Keratinocyte (primary cell): ENCODE measurements around the gene SLC35E4. TPM values are rescaled to one million over a fixed set of nuclear protein-coding genes. Genes with fewer than 3 reads are reported as not detected.

ENCODE experiments used
- DNase-seq: peaks from one replicate; pipeline ENCODE4 v3.0.0-alpha.2; 2011; ENCODE audit warnings: low read depth, missing footprints, low spot score
- FAIRE-seq: peaks from 2 replicates; lab custom pipeline; 2011; peaks lifted over from hg19 to GRCh38; lab: Jason Lieb, UNC
- H2AFZ ChIP-seq: 2 replicates; pipeline ENCODE4 v1.6.0; 2012; ENCODE audit warnings: low read length, control low read depth, inconsistent platforms; ENCODE audit not compliant: control insufficient read depth
- H3K27ac ChIP-seq: 2 replicates; pipeline ENCODE4 v1.5.1; 2011; ENCODE audit warnings: low read length; ENCODE audit not compliant: control insufficient read depth, insufficient read depth
- H3K27me3 ChIP-seq: 3 replicates; pipeline ENCODE4 v1.6.0; 2011; ENCODE audit warnings: low read length; ENCODE audit not compliant: control insufficient read depth, insufficient read depth; ENCODE audit errors: extremely low read depth
- H3K36me3 ChIP-seq, 2 experiments: 2 replicates in 1 of 2; 3 replicates in 1 of 2; pipeline ENCODE4 v1.5.1; 2011; ENCODE audit warnings: low read length in 2 of 2, mild to moderate bottlenecking in 1 of 2; ENCODE audit not compliant: control insufficient read depth in 2 of 2, insufficient read depth in 2 of 2; ENCODE audit errors: extremely low read depth in 1 of 2
- H3K4me1 ChIP-seq: 3 replicates; pipeline ENCODE4 v1.5.1; 2011; ENCODE audit warnings: low read length; ENCODE audit not compliant: control insufficient read depth, insufficient read depth; ENCODE audit errors: extremely low read depth
- H3K4me2 ChIP-seq: 3 replicates; pipeline ENCODE4 v1.6.0; 2011; ENCODE audit warnings: low read depth, low read length; ENCODE audit not compliant: control insufficient read depth, insufficient read depth; ENCODE audit errors: extremely low read depth
- H3K4me3 ChIP-seq, 3 experiments: fragments of 200-600 bp in 1 of 3; sonication (generic) in 1 of 3; 2 replicates in 2 of 3; 3 replicates in 1 of 3; pipeline ENCODE4 v1.5.1; 2011 to 2016; ENCODE audit warnings: low read length in 3 of 3, mild to moderate bottlenecking in 3 of 3, control low read depth in 2 of 3, inconsistent platforms in 1 of 3, low read depth in 1 of 3, mixed read lengths in 1 of 3, mixed run types in 1 of 3, moderate library complexity in 1 of 3; ENCODE audit not compliant: control insufficient read depth in 2 of 3, insufficient read depth in 2 of 3; ENCODE audit errors: extremely low read depth in 1 of 3
- H3K79me2 ChIP-seq: 2 replicates; pipeline ENCODE4 v1.6.0; 2012; ENCODE audit warnings: low read length; ENCODE audit not compliant: control insufficient read depth, insufficient read depth
- H3K9ac ChIP-seq: 3 replicates; pipeline ENCODE4 v1.6.0; 2011; ENCODE audit warnings: low read length; ENCODE audit not compliant: control insufficient read depth, insufficient read depth; ENCODE audit errors: extremely low read depth
- H3K9me1 ChIP-seq: 3 replicates; pipeline ENCODE4 v1.6.0; 2011; ENCODE audit warnings: low read length; ENCODE audit not compliant: control insufficient read depth, insufficient read depth; ENCODE audit errors: extremely low read depth
- H3K9me3 ChIP-seq: 2 replicates; pipeline ENCODE4 v1.5.1; 2012; ENCODE audit warnings: low read depth, low read length; ENCODE audit not compliant: control insufficient read depth
- H4K20me1 ChIP-seq: 3 replicates; pipeline ENCODE4 v1.6.0; 2011; ENCODE audit warnings: low read length; ENCODE audit not compliant: control insufficient read depth, insufficient read depth; ENCODE audit errors: extremely low read depth
- EZH2 ChIP-seq: IDR thresholded peaks from one replicate; pipeline ENCODE4 v1.6.1; 2012; ENCODE audit warnings: inconsistent platforms, mild to moderate bottlenecking, low read length, moderate library complexity
- dilution Hi-C: fragments of 300-500 bp; cut with MboI; formaldehyde crosslinking; loops from one replicate; pipeline ENCODE4 v1.7.0; 2020; ENCODE audit warnings: low sequenced_read_pairs; ENCODE audit not compliant: extremely low pct_ligation_motif_present
- polyA plus RNA-seq, 5 experiments: library from polyadenylated mRNA; depleted of rRNA in 3 of 5; stranded (reverse) in 3 of 5; stranded (forward) in 1 of 5; unstranded in 1 of 5; fragments of >200 nt; gene quantifications; 1 replicate in 1 of 5; 2 replicates in 3 of 5; 3 replicates in 1 of 5; pipeline versions ENCODE4 v1.2.1 to v1.2.3, GENCODE V29; 2011 to 2012; ENCODE audit warnings: missing spikeins in 2 of 5, low read depth in 1 of 5, low replicate concordance in 1 of 5
- TF ChIP-seq, protein P1 (sequence below), 3 experiments: IDR thresholded peaks in 1 of 3; conservative IDR thresholded peaks in 1 of 3; optimal IDR thresholded peaks in 1 of 3; 2 replicates in 2 of 3; 3 replicates in 1 of 3; pipeline versions ENCODE3 to v1.5.1; 2011; ENCODE audit warnings: low read length in 3 of 3, mild to moderate bottlenecking in 3 of 3, moderate library complexity in 2 of 3, control low read depth in 1 of 3, inconsistent platforms in 1 of 3; ENCODE audit not compliant: insufficient read depth in 2 of 3; ENCODE audit errors: extremely low read depth in 1 of 3

Gene SLC35E4
- polyA plus RNA-seq, 1 donor (not counting 4 experiments of a cell fraction or from before 2014, with no cell fraction given) = 2.3 TPM

DNA sequence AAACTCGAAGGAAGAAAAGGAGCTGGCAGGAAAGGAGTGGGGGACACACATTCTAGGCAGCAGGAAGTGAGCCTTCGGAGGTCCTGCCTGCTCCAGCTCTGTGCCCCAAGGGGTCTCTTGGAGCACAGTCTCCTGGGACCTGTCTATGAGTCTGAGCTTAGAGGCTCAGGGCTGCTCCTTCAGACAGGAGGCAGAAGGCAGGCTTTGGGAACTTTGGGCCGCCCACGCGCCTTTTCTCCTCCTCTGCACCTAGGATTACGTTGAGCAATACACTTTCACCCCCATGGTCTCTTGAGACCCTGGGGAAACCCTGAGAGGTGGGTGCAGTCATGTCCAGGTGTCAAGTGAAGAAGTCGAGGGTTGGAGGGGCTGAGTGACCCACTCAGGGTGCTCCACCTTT is 27.6 kb upstream of the SLC35E4 start:
- Histone ChIP-seq H3K9me1 (no peaks in the 10 kb centered on the region), H3K27ac (no peak overlapping the region), H3K9me3 (no peaks in the 10 kb centered on the region), H4K20me1 (no peaks in the 10 kb centered on the region), H2AFZ (no peak overlapping the region), H3K4me2 (no peak overlapping the region), H3K4me1 (peaks cover 28% of the 10 kb centered on the region), H3K9ac (no peak overlapping the region), H3K36me3 (no peaks in the 10 kb centered on the region), H3K27me3 (no peaks in the 10 kb centered on the region), H3K79me2 (no peaks in the 10 kb centered on the region), H3K4me3 (no peak overlapping the region)
- FAIRE-seq (no peak), DNase-seq (no peak)
- TF ChIP-seq, protein P1, sequence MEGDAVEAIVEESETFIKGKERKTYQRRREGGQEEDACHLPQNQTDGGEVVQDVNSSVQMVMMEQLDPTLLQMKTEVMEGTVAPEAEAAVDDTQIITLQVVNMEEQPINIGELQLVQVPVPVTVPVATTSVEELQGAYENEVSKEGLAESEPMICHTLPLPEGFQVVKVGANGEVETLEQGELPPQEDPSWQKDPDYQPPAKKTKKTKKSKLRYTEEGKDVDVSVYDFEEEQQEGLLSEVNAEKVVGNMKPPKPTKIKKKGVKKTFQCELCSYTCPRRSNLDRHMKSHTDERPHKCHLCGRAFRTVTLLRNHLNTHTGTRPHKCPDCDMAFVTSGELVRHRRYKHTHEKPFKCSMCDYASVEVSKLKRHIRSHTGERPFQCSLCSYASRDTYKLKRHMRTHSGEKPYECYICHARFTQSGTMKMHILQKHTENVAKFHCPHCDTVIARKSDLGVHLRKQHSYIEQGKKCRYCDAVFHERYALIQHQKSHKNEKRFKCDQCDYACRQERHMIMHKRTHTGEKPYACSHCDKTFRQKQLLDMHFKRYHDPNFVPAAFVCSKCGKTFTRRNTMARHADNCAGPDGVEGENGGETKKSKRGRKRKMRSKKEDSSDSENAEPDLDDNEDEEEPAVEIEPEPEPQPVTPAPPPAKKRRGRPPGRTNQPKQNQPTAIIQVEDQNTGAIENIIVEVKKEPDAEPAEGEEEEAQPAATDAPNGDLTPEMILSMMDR (optimal IDR thresholded peaks at IDR 0.05 in 1 of 3, IDR thresholded peaks at IDR 0.05 in 1 of 3, conservative IDR thresholded peaks at IDR 0.05 in 1 of 3; ENCODE audit: extremely low read depth in 1 of 3, insufficient read depth in 2 of 3, low read length in 3 of 3) = no peak
- TF ChIP-seq EZH2 = no peak
- dilution Hi-C loops = no loop called here

GRCh38 chr22:30609260-30610185 is 26.1 kb upstream of the SLC35E4 start:
- Histone ChIP-seq H3K4me3 (no peak overlapping the region), H4K20me1 (no peaks in the 10 kb centered on the region), H3K4me1 (peaks cover 28% of the 10 kb centered on the region), H2AFZ (peak overlapping the region; percentile 50), H3K79me2 (no peaks in the 10 kb centered on the region), H3K27ac (peak overlapping the region; percentile 4), H3K4me2 (peak overlapping the region; percentile 59), H3K9me1 (no peaks in the 10 kb centered on the region), H3K36me3 (no peaks in the 10 kb centered on the region), H3K9ac (no peak overlapping the region), H3K27me3 (no peaks in the 10 kb centered on the region), H3K9me3 (no peaks in the 10 kb centered on the region)
- DNase-seq = no peak
- FAIRE-seq = peak; percentile 90
- dilution Hi-C loops = no loop called here
- TF ChIP-seq, protein P1 (optimal IDR thresholded peaks at IDR 0.05 in 1 of 3, IDR thresholded peaks at IDR 0.05 in 1 of 3, conservative IDR thresholded peaks at IDR 0.05 in 1 of 3; ENCODE audit: extremely low read depth in 1 of 3, insufficient read depth in 2 of 3, low read length in 3 of 3) = no peak
